Measurements from ENCODE around the gene CDH13.
A peak's percentile ranks its signal among the peaks of the same experiment; 100 is the strongest.

CDH13 gene

GRCh38 chr16:83713597-83713996, 1086.8 kb downstream of the CDH13 start:
- peak in 1 of 2 experiments; percentile 9 for DNase-seq

GRCh38 chr16:83714286-83714685, 1087.5 kb downstream of the CDH13 start:
- no peak for DNase-seq

- peak; percentile 75 to 89 for DNase-seq
These were observed 1088.6 kb downstream of the CDH13 start for GRCh38 chr16:83715217-83715920.

- peak in 1 of 2 experiments; percentile 35 for DNase-seq
These were observed 1090.5 kb downstream of the CDH13 start for GRCh38 chr16:83717308-83717707.

- no peak for DNase-seq
These were observed 1091.0 kb downstream of the CDH13 start for GRCh38 chr16:83717814-83718213.

- DNase-seq, result no peak
These were observed 1093.4 kb downstream of the CDH13 start for GRCh38 chr16:83720213-83720612.

GRCh38 chr16:83720981-83721380, 1094.2 kb downstream of the CDH13 start:
- DNase-seq, result no peak

- no peak for DNase-seq
These were observed 1094.9 kb downstream of the CDH13 start for GRCh38 chr16:83721676-83722075.

- no peak for DNase-seq
These were observed 1095.9 kb downstream of the CDH13 start for GRCh38 chr16:83722456-83723183.

- no peak for DNase-seq
These were observed 1096.5 kb downstream of the CDH13 start for GRCh38 chr16:83723244-83723643.

- DNase-seq, result no peak
These were observed 1097.1 kb downstream of the CDH13 start for GRCh38 chr16:83723901-83724300.

- no peak for DNase-seq
These were observed 1097.8 kb downstream of the CDH13 start for GRCh38 chr16:83724585-83724984.

- no peak for DNase-seq
These were observed 1098.5 kb downstream of the CDH13 start for GRCh38 chr16:83725313-83725712.

GRCh38 chr16:83727018-83727417, 1100.2 kb downstream of the CDH13 start:
- DNase-seq, result no peak

GRCh38 chr16:83727751-83728352, 1101.1 kb downstream of the CDH13 start:
- no peak for DNase-seq

GRCh38 chr16:83728492-83728891, 1101.7 kb downstream of the CDH13 start:
- DNase-seq, result no peak

- DNase-seq, result no peak
These were observed 1104.0 kb downstream of the CDH13 start for GRCh38 chr16:83730812-83731211.

GRCh38 chr16:83732536-83732935, 1105.8 kb downstream of the CDH13 start:
- DNase-seq, result peak; percentile 18 to 65

GRCh38 chr16:83733301-83733700, 1106.5 kb downstream of the CDH13 start:
- DNase-seq, result peak; percentile 17 to 81

GRCh38 chr16:83734136-83734535, 1107.4 kb downstream of the CDH13 start:
- no peak for DNase-seq

- no peak for DNase-seq
These were observed 1111.1 kb downstream of the CDH13 start for GRCh38 chr16:83737729-83738354.

GRCh38 chr16:83738923-83739503, 1112.2 kb downstream of the CDH13 start:
- no peak for DNase-seq
